Keratinocyte (primary cell): ENCODE measurements around the gene CATSPERZ. TPM values are rescaled to one million over a fixed set of nuclear protein-coding genes. Genes with fewer than 3 reads are reported as not detected.

Experiments used
- DNase-seq: peaks from one replicate; pipeline ENCODE4 v3.0.0-alpha.2; 2011; ENCODE audit warnings: low read depth, missing footprints, low spot score
- FAIRE-seq: peaks from 2 replicates; lab custom pipeline; 2011; peaks lifted over from hg19 to GRCh38; lab: Jason Lieb, UNC
- H2AFZ ChIP-seq: 2 replicates; pipeline ENCODE4 v1.6.0; 2012; ENCODE audit warnings: low read length, control low read depth, inconsistent platforms; ENCODE audit not compliant: control insufficient read depth
- H3K27ac ChIP-seq: 2 replicates; pipeline ENCODE4 v1.5.1; 2011; ENCODE audit warnings: low read length; ENCODE audit not compliant: control insufficient read depth, insufficient read depth
- H3K27me3 ChIP-seq: 3 replicates; pipeline ENCODE4 v1.6.0; 2011; ENCODE audit warnings: low read length; ENCODE audit not compliant: control insufficient read depth, insufficient read depth; ENCODE audit errors: extremely low read depth
- H3K36me3 ChIP-seq, 2 experiments: 2 replicates in 1 of 2; 3 replicates in 1 of 2; pipeline ENCODE4 v1.5.1; 2011; ENCODE audit warnings: low read length in 2 of 2, mild to moderate bottlenecking in 1 of 2; ENCODE audit not compliant: control insufficient read depth in 2 of 2, insufficient read depth in 2 of 2; ENCODE audit errors: extremely low read depth in 1 of 2
- H3K4me1 ChIP-seq: 3 replicates; pipeline ENCODE4 v1.5.1; 2011; ENCODE audit warnings: low read length; ENCODE audit not compliant: control insufficient read depth, insufficient read depth; ENCODE audit errors: extremely low read depth
- H3K4me2 ChIP-seq: 3 replicates; pipeline ENCODE4 v1.6.0; 2011; ENCODE audit warnings: low read depth, low read length; ENCODE audit not compliant: control insufficient read depth, insufficient read depth; ENCODE audit errors: extremely low read depth
- H3K4me3 ChIP-seq, 3 experiments: fragments of 200-600 bp in 1 of 3; sonication (generic) in 1 of 3; 2 replicates in 2 of 3; 3 replicates in 1 of 3; pipeline ENCODE4 v1.5.1; 2011 to 2016; ENCODE audit warnings: low read length in 3 of 3, mild to moderate bottlenecking in 3 of 3, control low read depth in 2 of 3, inconsistent platforms in 1 of 3, low read depth in 1 of 3, mixed read lengths in 1 of 3, mixed run types in 1 of 3, moderate library complexity in 1 of 3; ENCODE audit not compliant: control insufficient read depth in 2 of 3, insufficient read depth in 2 of 3; ENCODE audit errors: extremely low read depth in 1 of 3
- H3K79me2 ChIP-seq: 2 replicates; pipeline ENCODE4 v1.6.0; 2012; ENCODE audit warnings: low read length; ENCODE audit not compliant: control insufficient read depth, insufficient read depth
- H3K9ac ChIP-seq: 3 replicates; pipeline ENCODE4 v1.6.0; 2011; ENCODE audit warnings: low read length; ENCODE audit not compliant: control insufficient read depth, insufficient read depth; ENCODE audit errors: extremely low read depth
- H3K9me1 ChIP-seq: 3 replicates; pipeline ENCODE4 v1.6.0; 2011; ENCODE audit warnings: low read length; ENCODE audit not compliant: control insufficient read depth, insufficient read depth; ENCODE audit errors: extremely low read depth
- H3K9me3 ChIP-seq: 2 replicates; pipeline ENCODE4 v1.5.1; 2012; ENCODE audit warnings: low read depth, low read length; ENCODE audit not compliant: control insufficient read depth
- H4K20me1 ChIP-seq: 3 replicates; pipeline ENCODE4 v1.6.0; 2011; ENCODE audit warnings: low read length; ENCODE audit not compliant: control insufficient read depth, insufficient read depth; ENCODE audit errors: extremely low read depth
- EZH2 ChIP-seq: IDR thresholded peaks from one replicate; pipeline ENCODE4 v1.6.1; 2012; ENCODE audit warnings: inconsistent platforms, mild to moderate bottlenecking, low read length, moderate library complexity
- dilution Hi-C: fragments of 300-500 bp; cut with MboI; formaldehyde crosslinking; loops from one replicate; pipeline ENCODE4 v1.7.0; 2020; ENCODE audit warnings: low sequenced_read_pairs; ENCODE audit not compliant: extremely low pct_ligation_motif_present
- polyA plus RNA-seq, 5 experiments: library from polyadenylated mRNA; depleted of rRNA in 3 of 5; stranded (reverse) in 3 of 5; stranded (forward) in 1 of 5; unstranded in 1 of 5; fragments of >200 nt; gene quantifications; 1 replicate in 1 of 5; 2 replicates in 3 of 5; 3 replicates in 1 of 5; pipeline versions ENCODE4 v1.2.1 to v1.2.3, GENCODE V29; 2011 to 2012; ENCODE audit warnings: missing spikeins in 2 of 5, low read depth in 1 of 5, low replicate concordance in 1 of 5
- TF ChIP-seq, protein P1 (sequence below), 3 experiments: IDR thresholded peaks in 1 of 3; conservative IDR thresholded peaks in 1 of 3; optimal IDR thresholded peaks in 1 of 3; 2 replicates in 2 of 3; 3 replicates in 1 of 3; pipeline versions ENCODE3 to v1.5.1; 2011; ENCODE audit warnings: low read length in 3 of 3, mild to moderate bottlenecking in 3 of 3, moderate library complexity in 2 of 3, control low read depth in 1 of 3, inconsistent platforms in 1 of 3; ENCODE audit not compliant: insufficient read depth in 2 of 3; ENCODE audit errors: extremely low read depth in 1 of 3

CATSPERZ gene
- polyA plus RNA-seq, 1 donor (not counting 4 experiments of a cell fraction or from before 2014, with no cell fraction given) = 0.29 TPM

DNA sequence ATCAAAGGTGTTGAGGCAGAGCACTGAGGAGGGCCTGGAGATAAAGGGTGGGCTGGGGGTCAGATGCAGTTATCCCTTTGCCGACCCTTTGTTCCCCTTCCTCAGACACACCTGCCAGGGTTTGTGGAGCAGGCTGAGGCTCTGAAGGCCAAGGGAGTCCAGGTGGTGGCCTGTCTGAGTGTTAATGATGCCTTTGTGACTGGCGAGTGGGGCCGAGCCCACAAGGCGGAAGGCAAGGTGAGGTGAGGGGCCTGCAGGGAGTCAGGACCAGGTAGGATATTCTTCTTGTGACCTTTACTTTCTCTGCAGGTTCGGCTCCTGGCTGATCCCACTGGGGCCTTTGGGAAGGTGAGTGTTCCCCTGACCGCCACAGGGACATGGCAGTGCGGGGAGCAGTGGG lies 20.4 kb downstream of the CATSPERZ start:
- H3K4me2 ChIP-seq = peak overlapping the region; percentile 35
- peak overlapping the region; percentile 69 for H3K9ac ChIP-seq
- H3K79me2 ChIP-seq = peaks cover 26% of the 10 kb centered on the region
- H3K9me1 ChIP-seq = peaks cover 2% of the 10 kb centered on the region
- H3K27ac ChIP-seq = peak overlapping the region; percentile 85
- no peaks in the 10 kb centered on the region for H4K20me1 ChIP-seq
- peaks cover 65% of the 10 kb centered on the region for H3K4me1 ChIP-seq
- FAIRE-seq (no peak), DNase-seq (no peak)
- no peaks in the 10 kb centered on the region for H3K27me3 ChIP-seq
- H3K36me3 ChIP-seq = peaks cover 24 to 26% of the 10 kb centered on the region in 2 experiments
- TF ChIP-seq EZH2 = no peak
- TF ChIP-seq, protein P1, sequence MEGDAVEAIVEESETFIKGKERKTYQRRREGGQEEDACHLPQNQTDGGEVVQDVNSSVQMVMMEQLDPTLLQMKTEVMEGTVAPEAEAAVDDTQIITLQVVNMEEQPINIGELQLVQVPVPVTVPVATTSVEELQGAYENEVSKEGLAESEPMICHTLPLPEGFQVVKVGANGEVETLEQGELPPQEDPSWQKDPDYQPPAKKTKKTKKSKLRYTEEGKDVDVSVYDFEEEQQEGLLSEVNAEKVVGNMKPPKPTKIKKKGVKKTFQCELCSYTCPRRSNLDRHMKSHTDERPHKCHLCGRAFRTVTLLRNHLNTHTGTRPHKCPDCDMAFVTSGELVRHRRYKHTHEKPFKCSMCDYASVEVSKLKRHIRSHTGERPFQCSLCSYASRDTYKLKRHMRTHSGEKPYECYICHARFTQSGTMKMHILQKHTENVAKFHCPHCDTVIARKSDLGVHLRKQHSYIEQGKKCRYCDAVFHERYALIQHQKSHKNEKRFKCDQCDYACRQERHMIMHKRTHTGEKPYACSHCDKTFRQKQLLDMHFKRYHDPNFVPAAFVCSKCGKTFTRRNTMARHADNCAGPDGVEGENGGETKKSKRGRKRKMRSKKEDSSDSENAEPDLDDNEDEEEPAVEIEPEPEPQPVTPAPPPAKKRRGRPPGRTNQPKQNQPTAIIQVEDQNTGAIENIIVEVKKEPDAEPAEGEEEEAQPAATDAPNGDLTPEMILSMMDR (optimal IDR thresholded peaks at IDR 0.05 in 1 of 3, IDR thresholded peaks at IDR 0.05 in 1 of 3, conservative IDR thresholded peaks at IDR 0.05 in 1 of 3; ENCODE audit: extremely low read depth in 1 of 3, insufficient read depth in 2 of 3, low read length in 3 of 3) = no peak
- H3K4me3 ChIP-seq = no peak overlapping the region
- dilution Hi-C loops = no loop called here
- no peak overlapping the region for H2AFZ ChIP-seq
- H3K9me3 ChIP-seq = no peaks in the 10 kb centered on the region

DNA sequence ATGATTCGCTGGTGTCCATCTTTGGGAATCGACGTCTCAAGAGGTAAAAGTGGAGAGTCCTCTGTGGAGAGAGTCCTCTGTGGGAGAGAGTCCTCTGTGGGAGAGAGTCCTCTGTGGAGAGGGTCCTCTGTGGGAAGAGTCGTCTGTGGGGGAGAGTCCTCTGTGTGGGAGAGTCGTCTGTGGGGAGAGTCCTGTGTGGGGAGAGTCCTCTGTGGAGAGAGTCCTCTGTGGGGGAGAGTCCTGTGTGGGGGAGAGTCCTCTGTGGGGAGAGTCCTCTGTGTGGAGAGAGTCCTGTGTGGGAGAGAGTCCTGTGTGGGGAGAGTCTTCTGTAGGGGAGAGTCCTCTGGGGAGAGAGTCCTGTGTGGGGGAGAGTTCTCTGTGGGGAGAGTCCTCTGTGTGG lies 20.9 kb downstream of the CATSPERZ start:
- Histone ChIP-seq H4K20me1 (no peaks in the 10 kb centered on the region), H3K79me2 (peaks cover 24% of the 10 kb centered on the region), H3K4me2 (peak overlapping the region; percentile 35), H3K4me3 (peak overlapping the region in 1 of 3 experiments; percentile 4), H3K27me3 (no peaks in the 10 kb centered on the region), H3K4me1 (peaks cover 65% of the 10 kb centered on the region), H3K9me1 (peaks cover 2% of the 10 kb centered on the region), H3K9ac (peak overlapping the region; percentile 69), H2AFZ (no peak overlapping the region), H3K9me3 (no peaks in the 10 kb centered on the region), H3K36me3 (peaks cover 23% of the 10 kb centered on the region in 2 experiments), H3K27ac (peak overlapping the region; percentile 85)
- dilution Hi-C loops = no loop called here
- TF ChIP-seq, protein P1 (optimal IDR thresholded peaks at IDR 0.05 in 1 of 3, IDR thresholded peaks at IDR 0.05 in 1 of 3, conservative IDR thresholded peaks at IDR 0.05 in 1 of 3; ENCODE audit: extremely low read depth in 1 of 3, insufficient read depth in 2 of 3, low read length in 3 of 3) = no peak
- no peak for TF ChIP-seq EZH2
- FAIRE-seq (no peak), DNase-seq (no peak)
